ENCODE data around the gene GDI2. TPM values are rescaled to one million over a fixed set of nuclear protein-coding genes. Genes with fewer than 3 reads are reported as not detected.
"Not testable (repeated sequence)": the region's sequence is repeated elsewhere in the genome, so short reads cannot be mapped to it uniquely, and the experiment has no call there.

The GDI2 gene
- total RNA-seq, 2 experiments from 2014 or later = 277 to 288 TPM

DNA sequence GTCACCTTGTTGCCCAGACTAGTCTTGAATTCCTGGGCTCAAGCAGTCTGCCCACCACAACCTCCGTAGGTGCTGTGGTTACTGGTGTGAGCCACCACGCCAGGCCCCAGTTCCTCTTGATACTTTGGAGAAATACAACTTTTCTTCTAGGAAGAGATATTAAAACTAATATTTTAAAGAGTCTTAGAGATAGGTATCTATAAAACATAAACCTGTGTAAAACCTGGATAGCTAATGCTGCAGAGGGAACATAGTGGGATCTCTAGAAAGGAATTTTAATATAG, 4.8 kb upstream of the GDI2 start:
- H3K36me3 Mint-ChIP-seq (ENCODE audit: low read depth) = peaks cover 8% of the 10 kb centered on the region
- H3K27ac Mint-ChIP-seq = peak overlapping the region; percentile 17
- no peaks in the 10 kb centered on the region for H3K27me3 Mint-ChIP-seq (ENCODE audit: low read depth)
- H3K9me3 Mint-ChIP-seq = no peaks in the 10 kb centered on the region
- intact Hi-C loops (cut with micrococcal nuclease) = loop anchor here (10.0 kb wide), 1 partner anchor 777 kb away; no protein-coding TSS in a partner anchor
- no peak for DNase-seq
- peaks cover 58% of the 10 kb centered on the region for H3K4me1 Mint-ChIP-seq (ENCODE audit: low read depth)
- no peak overlapping the region for H3K4me3 Mint-ChIP-seq
- CTCF ChIA-PET = interaction anchor here (1.5 kb wide), 1 partner anchor 56 kb away, joined by 5 read pairs; no protein-coding TSS in a partner anchor

DNA sequence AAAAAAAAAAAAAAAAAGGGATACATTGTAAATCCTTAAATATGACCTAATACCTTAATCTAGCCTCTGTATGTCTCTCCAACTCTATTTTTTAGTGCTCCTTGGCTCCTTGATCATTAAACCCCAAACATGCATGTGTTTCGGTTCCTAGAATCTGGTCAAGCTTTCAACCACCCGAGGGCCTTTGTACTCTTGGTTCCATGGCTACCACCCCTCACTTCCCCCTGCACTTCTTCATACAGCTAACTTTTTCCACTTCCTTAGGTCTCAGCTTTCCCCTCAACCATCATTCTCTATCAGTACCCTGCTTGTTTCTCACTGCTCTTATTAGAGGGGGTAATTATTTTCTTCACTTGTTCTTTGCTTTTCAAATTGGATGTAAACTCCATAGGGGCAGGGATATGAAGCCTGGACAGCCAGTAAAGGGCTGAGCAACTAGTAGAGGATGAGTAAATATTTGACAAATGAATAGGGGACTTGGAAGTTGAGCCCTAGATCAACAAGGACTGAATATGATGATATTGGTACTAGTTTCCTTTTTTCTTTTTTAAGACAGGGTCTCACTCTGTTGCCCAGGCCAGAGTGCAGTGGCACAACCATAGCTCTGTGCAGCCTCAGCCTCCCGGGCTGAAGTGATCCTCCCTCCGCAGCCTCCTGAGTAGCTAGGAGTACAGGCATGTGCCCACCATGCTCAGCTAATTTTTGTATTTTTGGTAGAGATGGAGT, 4.3 kb upstream of the GDI2 start:
- H3K27me3 Mint-ChIP-seq (ENCODE audit: low read depth) = no peaks in the 10 kb centered on the region
- H3K4me1 Mint-ChIP-seq (ENCODE audit: low read depth) = peaks cover 58% of the 10 kb centered on the region
- H3K27ac Mint-ChIP-seq = peak overlapping the region; percentile 80
- peaks cover 8% of the 10 kb centered on the region for H3K36me3 Mint-ChIP-seq (ENCODE audit: low read depth)
- H3K4me3 Mint-ChIP-seq = no peak overlapping the region
- DNase-seq = no peak
- CTCF ChIA-PET = interaction anchor here (0.7 to 1.5 kb wide), 3 partner anchors 56 to 197 kb away, joined by 3 to 5 read pairs (median 5); no protein-coding TSS in a partner anchor
- intact Hi-C loops (cut with micrococcal nuclease) = loop anchor here (10.0 kb wide), 1 partner anchor 777 kb away; no protein-coding TSS in a partner anchor
- H3K9me3 Mint-ChIP-seq = no peaks in the 10 kb centered on the region

DNA sequence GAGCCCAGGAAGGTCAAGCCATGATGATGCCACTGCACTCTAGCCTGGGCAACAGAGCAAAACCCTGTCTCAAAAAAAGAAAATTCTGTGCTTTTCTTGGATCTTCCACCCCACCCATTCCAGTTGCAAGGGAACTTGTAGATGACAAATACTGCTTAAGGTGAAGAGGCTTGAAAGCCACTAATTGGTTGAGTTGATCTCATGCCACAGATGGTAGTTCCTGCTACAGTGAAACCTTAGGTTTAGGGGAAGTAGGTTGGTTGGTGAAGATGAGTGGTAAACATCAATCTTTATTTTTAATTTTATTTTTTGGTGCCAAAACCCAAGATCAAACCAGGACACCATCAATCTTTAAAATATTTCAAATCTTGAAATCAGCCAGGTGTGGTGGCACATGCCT, 2.9 kb upstream of the GDI2 start:
- Mint-ChIP-seq H3K27me3 (ENCODE audit: low read depth) (no peaks in the 10 kb centered on the region), H3K9me3 (no peaks in the 10 kb centered on the region), H3K4me1 (ENCODE audit: low read depth) (peaks cover 64% of the 10 kb centered on the region), H3K4me3 (no peak overlapping the region), H3K36me3 (ENCODE audit: low read depth) (peaks cover 12% of the 10 kb centered on the region), H3K27ac (peak overlapping the region; percentile 36)
- DNase-seq = no peak
- CTCF ChIA-PET = interaction anchor here (0.7 kb wide), 2 partner anchors 72 to 139 kb away, joined by 3 to 4 read pairs; no protein-coding TSS in a partner anchor
- intact Hi-C loops (cut with micrococcal nuclease) = loop anchor here (10.0 kb wide), 1 partner anchor 779 kb away; no protein-coding TSS in a partner anchor

DNA sequence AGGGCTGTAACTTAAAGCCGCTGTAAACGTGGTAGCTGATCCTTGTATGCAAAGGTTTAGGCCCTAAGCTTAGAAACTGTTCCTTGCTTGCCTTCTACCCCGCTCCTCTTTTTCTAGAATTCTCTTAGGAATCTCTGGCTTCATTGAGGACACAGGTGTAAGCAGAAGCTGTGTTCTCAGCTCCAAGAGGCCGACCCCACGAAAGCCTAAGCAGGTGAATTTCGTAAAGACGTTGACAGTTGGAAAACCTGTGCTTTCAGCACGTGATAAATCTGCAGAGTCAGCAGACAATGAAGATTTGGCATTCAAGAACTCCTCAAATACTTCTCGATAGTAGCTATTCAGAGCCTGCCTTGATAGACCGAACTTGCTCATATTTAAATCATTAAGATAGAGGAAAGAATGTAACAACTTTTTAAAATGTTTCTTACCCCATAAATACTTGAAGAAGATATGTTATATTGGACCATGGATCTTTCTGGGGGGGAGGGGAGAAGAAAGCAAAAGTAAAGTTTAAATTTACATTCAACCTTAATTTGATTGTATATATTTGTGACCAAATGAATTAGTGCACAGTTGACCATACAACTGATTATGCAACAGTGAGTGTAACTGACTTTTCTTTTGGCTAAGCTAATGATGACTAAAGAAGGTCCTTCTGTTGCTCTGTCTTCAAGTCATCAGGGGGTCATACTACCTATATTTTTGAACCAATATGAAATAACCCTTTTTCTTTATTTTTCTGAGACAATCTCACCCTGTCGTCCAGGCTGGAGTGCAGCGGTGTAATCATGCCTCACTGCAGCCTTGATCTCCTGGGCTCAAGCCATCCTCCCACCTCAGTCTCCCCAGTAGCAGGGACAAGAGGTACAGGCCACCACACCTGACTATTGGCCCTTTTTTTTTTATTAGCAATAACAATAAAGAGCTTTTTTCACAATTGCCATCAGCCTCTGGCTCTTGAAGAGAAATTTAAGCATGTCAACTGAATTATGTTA, 1.2 kb upstream of the GDI2 start:
- DNase-seq = no peak
- CTCF ChIA-PET = interaction anchor here (0.8 to 1.3 kb wide), 6 partner anchors 10 to 128 kb away, joined by 3 to 5 read pairs (median 3); no protein-coding TSS in a partner anchor
- peak overlapping the region; percentile 84 for H3K4me3 Mint-ChIP-seq
- intact Hi-C loops (cut with micrococcal nuclease) = loop anchor here (5.0 to 10.0 kb wide), 3 partner anchors 37 to 987 kb away; partner anchors contain the start of gene AKR1E2
- no peaks in the 10 kb centered on the region for H3K9me3 Mint-ChIP-seq
- peaks cover 66% of the 10 kb centered on the region for H3K4me1 Mint-ChIP-seq (ENCODE audit: low read depth)
- peaks cover 13% of the 10 kb centered on the region for H3K36me3 Mint-ChIP-seq (ENCODE audit: low read depth)
- H3K27ac Mint-ChIP-seq = peak overlapping the region; percentile 90
- no peaks in the 10 kb centered on the region for H3K27me3 Mint-ChIP-seq (ENCODE audit: low read depth)

DNA sequence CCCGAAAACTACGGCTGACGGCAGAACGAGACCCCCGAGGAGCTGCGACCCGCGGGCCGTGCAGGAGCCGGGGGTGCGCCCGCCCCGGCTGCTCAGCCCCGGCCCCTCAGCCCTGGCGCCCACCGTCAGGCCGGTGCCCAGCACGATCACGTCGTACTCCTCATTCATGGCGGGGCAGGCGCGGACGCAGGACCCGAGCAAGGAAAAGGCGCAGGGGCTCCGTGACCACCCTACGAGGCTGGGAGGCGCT, 218 bp downstream of the GDI2 start:
- Mint-ChIP-seq H3K4me1 (ENCODE audit: low read depth) (peaks cover 70% of the 10 kb centered on the region), H3K9me3 (no peaks in the 10 kb centered on the region), H3K4me3 (peak overlapping the region; percentile 84), H3K36me3 (ENCODE audit: low read depth) (peaks cover 19% of the 10 kb centered on the region), H3K27me3 (ENCODE audit: low read depth) (no peaks in the 10 kb centered on the region), H3K27ac (peak overlapping the region; percentile 90)
- intact Hi-C loops (cut with micrococcal nuclease) = loop anchor here (1.0 to 10.0 kb wide), 12 partner anchors 36 to 986 kb away; partner anchors contain the start of genes AKR1E2, FBH1, RBM17 and TASOR2
- CTCF ChIA-PET = interaction anchor here (0.7 to 1.3 kb wide), 2 partner anchors 31 to 45 kb away, joined by 4 to 5 read pairs; no protein-coding TSS in a partner anchor
- DNase-seq = no peak

DNA sequence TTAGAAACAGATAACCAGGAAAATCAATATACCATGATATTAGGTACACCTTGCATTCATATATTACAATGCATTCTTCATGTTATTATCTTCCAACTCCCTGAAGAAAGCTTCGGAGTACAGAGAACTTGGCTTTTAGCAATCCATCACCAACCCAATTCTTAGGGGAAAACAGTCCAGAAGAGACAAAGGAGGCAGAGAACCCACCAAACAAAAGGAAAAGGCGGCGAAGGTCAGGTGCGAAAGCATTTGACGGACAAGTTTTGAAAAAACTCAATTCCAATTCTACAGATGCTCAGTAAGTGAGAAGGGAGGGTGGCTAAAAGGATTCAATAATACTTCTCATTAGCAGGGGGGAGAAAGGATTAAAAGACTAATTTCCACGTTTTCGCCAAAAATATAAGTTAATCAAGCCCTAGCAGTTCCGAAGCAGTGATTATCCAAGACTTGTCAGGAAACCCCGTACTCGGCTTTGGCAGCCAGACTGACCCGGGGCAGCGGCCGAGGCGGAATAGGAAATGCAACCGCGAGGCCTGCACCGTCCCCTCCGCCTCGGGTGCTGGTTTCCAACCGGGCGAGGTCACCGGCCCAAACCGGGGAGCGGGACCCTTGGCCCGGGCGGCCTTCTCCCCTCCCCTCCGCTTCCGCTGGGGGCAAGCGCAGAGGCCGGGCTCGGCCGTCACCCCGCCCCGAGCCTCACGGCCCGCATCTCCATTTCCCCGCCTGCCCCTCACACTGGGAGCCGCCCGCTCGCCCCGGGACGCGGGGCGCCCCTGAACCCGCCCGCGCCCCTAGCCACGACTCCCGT, 747 bp downstream of the GDI2 start:
- H3K36me3 Mint-ChIP-seq (ENCODE audit: low read depth) = peaks cover 19% of the 10 kb centered on the region
- intact Hi-C loops (cut with micrococcal nuclease) = loop anchor here (1.0 to 10.0 kb wide), 12 partner anchors 35 to 985 kb away; partner anchors contain the start of genes AKR1E2, FBH1, RBM17 and TASOR2
- CTCF ChIA-PET = interaction anchor here (0.7 to 1.3 kb wide), 2 partner anchors 31 to 366 kb away, joined by 3 to 5 read pairs; no protein-coding TSS in a partner anchor

DNA sequence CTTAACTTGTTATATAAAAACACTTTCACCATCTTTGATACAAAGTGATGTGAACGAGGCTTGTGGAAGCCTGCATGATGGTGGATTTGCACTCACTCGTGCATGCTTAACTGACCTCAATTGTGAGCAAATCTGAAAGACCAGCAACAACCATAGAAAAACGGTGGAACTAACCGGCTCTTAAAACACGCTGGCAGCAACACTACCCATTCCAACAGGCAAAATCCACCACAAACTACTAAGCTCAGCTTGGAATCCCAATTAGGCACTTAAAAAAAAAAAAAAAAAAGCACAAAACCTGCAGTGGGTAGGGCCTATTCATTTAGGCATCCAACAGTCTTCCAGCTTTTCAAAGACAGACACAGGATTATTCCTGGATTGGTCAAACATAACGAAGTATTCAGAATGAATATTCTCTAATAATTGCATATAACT, 1.8 kb downstream of the GDI2 start:
- Mint-ChIP-seq H3K27me3 (ENCODE audit: low read depth) (no peaks in the 10 kb centered on the region), H3K9me3 (no peaks in the 10 kb centered on the region), H3K27ac (peak overlapping the region; percentile 21), H3K36me3 (ENCODE audit: low read depth) (peaks cover 19% of the 10 kb centered on the region), H3K4me3 (peak overlapping the region; percentile 84), H3K4me1 (ENCODE audit: low read depth) (peaks cover 69% of the 10 kb centered on the region)
- intact Hi-C loops (cut with micrococcal nuclease) = loop anchor here (5.0 to 10.0 kb wide), 3 partner anchors 34 to 984 kb away; partner anchors contain the start of gene AKR1E2
- no peak for DNase-seq
- CTCF ChIA-PET = interaction anchor here (0.6 to 1.5 kb wide), 3 partner anchors 28 to 65 kb away, joined by 3 to 5 read pairs (median 4); no protein-coding TSS in a partner anchor

More for the DNA sequence above, 747 bp downstream of the GDI2 start:
- H3K4me3 Mint-ChIP-seq = peak overlapping the region; percentile 84
- H3K4me1 Mint-ChIP-seq (ENCODE audit: low read depth) = peaks cover 71% of the 10 kb centered on the region
- H3K27ac Mint-ChIP-seq = peak overlapping the region; percentile 76
- DNase-seq = peak; percentile 43
- no peaks in the 10 kb centered on the region for H3K9me3 Mint-ChIP-seq
- no peaks in the 10 kb centered on the region for H3K27me3 Mint-ChIP-seq (ENCODE audit: low read depth)

DNA sequence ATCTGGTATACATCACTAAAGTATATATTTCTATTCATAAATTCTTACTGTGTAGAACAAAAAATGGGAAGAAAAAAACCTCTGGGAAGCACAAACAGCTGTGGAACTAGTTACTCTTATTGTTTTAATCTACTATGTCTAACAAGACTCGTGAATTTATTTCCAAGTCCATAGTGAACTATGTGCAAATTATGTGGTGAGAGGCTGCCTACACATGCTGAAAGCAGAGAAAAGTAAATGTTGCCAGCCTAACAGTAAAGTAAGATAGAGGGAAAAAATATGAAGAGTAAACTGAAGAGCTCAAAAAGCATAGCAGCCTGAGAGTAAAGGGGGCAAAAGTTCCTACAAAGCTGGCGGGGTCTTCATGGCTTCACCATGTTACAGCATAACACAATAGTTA, 3.0 kb downstream of the GDI2 start:
- no peak for DNase-seq
- H3K9me3 Mint-ChIP-seq = peaks cover 2% of the 10 kb centered on the region
- H3K4me1 Mint-ChIP-seq (ENCODE audit: low read depth) = peaks cover 63% of the 10 kb centered on the region
- peak overlapping the region; percentile 41 for H3K4me3 Mint-ChIP-seq
- intact Hi-C loops (cut with micrococcal nuclease) = loop anchor here (5.0 to 10.0 kb wide), 3 partner anchors 33 to 983 kb away; partner anchors contain the start of gene AKR1E2
- CTCF ChIA-PET = interaction anchor here (0.7 to 1.5 kb wide), 7 partner anchors 8 to 186 kb away, joined by 3 to 4 read pairs (median 3); no protein-coding TSS in a partner anchor
- no peaks in the 10 kb centered on the region for H3K27me3 Mint-ChIP-seq (ENCODE audit: low read depth)
- H3K36me3 Mint-ChIP-seq (ENCODE audit: low read depth) = peaks cover 26% of the 10 kb centered on the region
- peak overlapping the region; percentile 16 for H3K27ac Mint-ChIP-seq

DNA sequence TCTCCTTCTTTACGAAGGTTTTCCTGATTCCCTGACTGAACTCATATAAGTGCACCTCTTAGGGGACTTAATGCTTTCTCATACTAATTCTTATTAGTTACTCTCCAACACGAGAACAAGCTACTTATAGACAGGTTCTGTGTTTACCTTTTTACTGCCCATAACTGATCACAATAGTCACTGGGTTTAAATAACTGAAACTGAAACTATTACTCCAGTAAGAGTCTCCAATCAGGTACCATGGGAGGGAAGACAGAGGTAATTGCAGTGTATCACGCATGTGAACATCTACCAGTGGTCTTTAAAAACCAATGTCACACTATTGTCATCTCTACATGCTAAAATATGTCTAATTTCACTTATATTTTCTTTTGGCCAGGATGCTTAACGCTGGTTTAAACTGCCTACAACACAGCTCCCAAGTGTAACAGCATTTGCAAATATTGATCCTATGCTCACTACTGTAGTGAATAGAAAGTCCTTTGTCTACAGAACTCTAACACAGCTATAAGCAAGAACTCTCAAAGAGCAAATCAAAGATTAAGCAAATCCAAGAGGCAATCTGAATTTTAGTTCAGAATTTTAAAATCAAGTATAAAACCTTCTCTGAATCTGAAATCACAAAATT, 3.6 kb downstream of the GDI2 start:
- peaks cover 22% of the 10 kb centered on the region for H3K36me3 Mint-ChIP-seq (ENCODE audit: low read depth)
- intact Hi-C loops (cut with micrococcal nuclease) = loop anchor here (5.0 to 10.0 kb wide), 3 partner anchors 32 to 982 kb away; partner anchors contain the start of gene AKR1E2
- CTCF ChIA-PET = interaction anchor here (0.7 to 1.5 kb wide), 7 partner anchors 9 to 186 kb away, joined by 3 to 6 read pairs (median 3); no protein-coding TSS in a partner anchor
- H3K9me3 Mint-ChIP-seq = peaks cover 2% of the 10 kb centered on the region
- no peaks in the 10 kb centered on the region for H3K27me3 Mint-ChIP-seq (ENCODE audit: low read depth)
- peak overlapping the region; percentile 6 for H3K4me3 Mint-ChIP-seq
- H3K4me1 Mint-ChIP-seq (ENCODE audit: low read depth) = peaks cover 57% of the 10 kb centered on the region
- no peak for DNase-seq
- no peak overlapping the region for H3K27ac Mint-ChIP-seq

DNA sequence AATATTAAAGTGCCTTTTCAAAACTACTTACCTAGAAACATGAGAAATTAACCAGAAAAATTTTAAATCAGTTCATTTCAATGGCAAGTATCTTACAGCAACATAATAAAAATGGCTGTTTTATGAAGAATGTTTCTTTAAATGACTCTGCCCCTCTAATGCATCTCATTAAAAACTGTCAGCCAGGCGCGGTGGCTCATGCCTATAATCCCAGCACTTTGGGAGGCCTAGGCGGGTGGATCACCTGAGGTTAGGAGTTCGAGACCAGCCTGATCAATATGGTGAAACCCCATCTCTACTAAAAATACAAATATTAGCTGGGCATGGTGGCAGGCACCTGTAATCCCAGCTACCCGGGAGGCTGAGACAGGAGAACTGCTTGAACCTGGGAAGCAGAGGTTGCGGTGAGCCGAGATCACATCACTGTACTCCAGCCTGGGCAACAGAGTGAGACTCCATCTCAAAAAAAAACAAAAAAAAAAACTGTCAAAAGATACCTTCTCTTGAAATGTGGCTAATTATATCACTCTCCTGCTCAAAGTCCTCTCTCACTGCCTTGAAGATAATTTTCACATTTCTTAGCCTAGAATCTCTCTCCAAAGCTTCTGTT, 4.3 kb downstream of the GDI2 start:
- peaks cover 22% of the 10 kb centered on the region for H3K36me3 Mint-ChIP-seq (ENCODE audit: low read depth)
- H3K4me3 Mint-ChIP-seq; H3K27ac Mint-ChIP-seq; H3K27me3 Mint-ChIP-seq (ENCODE audit: low read depth); H3K9me3 Mint-ChIP-seq; DNase-seq; intact Hi-C loops (cut with micrococcal nuclease): not testable (repeated sequence)
- CTCF ChIA-PET = interaction anchor here (0.6 to 1.5 kb wide), 5 partner anchors 10 to 65 kb away, joined by 3 to 6 read pairs (median 3); no protein-coding TSS in a partner anchor
- peaks cover 58% of the 10 kb centered on the region for H3K4me1 Mint-ChIP-seq (ENCODE audit: low read depth)
